ENCODE results near the gene PCDH9.

GRCh38 chr13:66578305-66578704, 651.8 kb downstream of the PCDH9 start:
- TF ChIP-seq CTCF (IDR thresholded peaks at IDR 0.05; ENCODE audit: insufficient read depth, low read depth, low read length) (no peak), EZH2 (IDR thresholded peaks at IDR 0.05; ENCODE audit: insufficient read depth, low read length) (no peak)

Data from astrocyte (in vitro differentiated cells and primary cell).